GM23248 (cell line): ENCODE data around the gene TULP3. TPM values are rescaled to one million over a fixed set of nuclear protein-coding genes. Genes with fewer than 3 reads are reported as not detected.
"Not testable (repeated sequence)": the region's sequence is repeated elsewhere in the genome, so short reads cannot be mapped to it uniquely, and the experiment has no call there.

Experiments used
- DNase-seq: peaks from one replicate; pipeline ENCODE4 v3.0.0-alpha.2; 2015
- H2AFZ ChIP-seq: fragments of 200-600 bp; sonication (generic); 2 replicates; pipeline ENCODE4 v1.6.1; 2016; ENCODE audit warnings: antibody characterized with exemption
- H3F3A ChIP-seq: fragments of 200-600 bp; sonication (generic); 2 replicates; pipeline ENCODE4 v1.6.1; 2016; ENCODE audit warnings: mild to moderate bottlenecking, antibody characterized with exemption, mixed run types; ENCODE audit not compliant: insufficient read depth
- H3K27ac ChIP-seq: fragments of 200-600 bp; sonication (generic); 2 replicates; pipeline ENCODE4 v1.5.1; 2016; ENCODE audit warnings: mild to moderate bottlenecking
- H3K27me3 ChIP-seq: fragments of 200-600 bp; sonication (generic); replicated peaks from 2 replicates; pipeline ENCODE4 v1.6.1; 2016; ENCODE audit warnings: mild to moderate bottlenecking; ENCODE audit not compliant: insufficient read depth
- H3K36me3 ChIP-seq: fragments of 200-600 bp; sonication (generic); 2 replicates; pipeline ENCODE4 v1.6.1; 2016; ENCODE audit warnings: low read depth, mild to moderate bottlenecking
- H3K4me1 ChIP-seq: fragments of 200-600 bp; sonication (generic); 2 replicates; pipeline ENCODE4 v1.6.1; 2016; ENCODE audit warnings: mild to moderate bottlenecking; ENCODE audit not compliant: insufficient read depth
- H3K4me2 ChIP-seq: fragments of 200-600 bp; sonication (generic); one replicate; pipeline ENCODE4 v1.6.1; 2016; ENCODE audit warnings: mild to moderate bottlenecking; ENCODE audit not compliant: unreplicated experiment
- H3K4me3 ChIP-seq: fragments of 200-600 bp; sonication (generic); 2 replicates; pipeline ENCODE4 v1.5.1; 2016; ENCODE audit warnings: mild to moderate bottlenecking
- H3K79me2 ChIP-seq: fragments of 200-600 bp; sonication (generic); 2 replicates; pipeline ENCODE4 v1.6.1; 2016; ENCODE audit warnings: mild to moderate bottlenecking; ENCODE audit not compliant: insufficient read depth
- H3K9ac ChIP-seq: fragments of 200-600 bp; sonication (generic); 2 replicates; pipeline ENCODE4 v1.6.1; 2016; ENCODE audit warnings: mild to moderate bottlenecking
- H3K9me2 ChIP-seq: fragments of 200-600 bp; sonication (generic); 2 replicates; pipeline ENCODE4 v1.6.1; 2016; ENCODE audit warnings: mixed run types, mild to moderate bottlenecking, moderate library complexity; ENCODE audit not compliant: insufficient read depth
- H3K9me3 ChIP-seq: fragments of 200-600 bp; sonication (generic); one replicate; pipeline ENCODE4 v1.6.1; 2017; ENCODE audit warnings: low read depth
- H4K20me1 ChIP-seq: fragments of 200-600 bp; sonication (generic); 2 replicates; pipeline ENCODE4 v1.6.0; 2016; ENCODE audit not compliant: insufficient read depth
- EZH2 ChIP-seq: fragments of 200-600 bp; sonication (generic); IDR thresholded peaks from 2 replicates; pipeline ENCODE4 v1.6.1; 2018; ENCODE audit warnings: antibody characterized with exemption, mild to moderate bottlenecking; ENCODE audit not compliant: insufficient read depth, poor library complexity, severe bottlenecking
- EZH2phosphoT487 ChIP-seq: fragments of 200-600 bp; sonication (generic); IDR thresholded peaks from 2 replicates; pipeline ENCODE4 v1.6.1; 2018; ENCODE audit warnings: antibody characterized with exemption, moderate library complexity, mild to moderate bottlenecking, low read depth; ENCODE audit not compliant: insufficient read depth
- WGBS, 2 experiments: methylation state at CpG; one replicate each; pipeline ENCODE4 v1.1.6; 2015 to 2017; ENCODE audit warnings: low lambda C conversion rate in 2 of 2, low coverage in 1 of 2; ENCODE audit errors: missing lambda C conversion rate in 2 of 2; 5-methylcytosine and 5-hydroxymethylcytosine counted together
- in situ Hi-C: fragments of 300-500 bp; cut with MboI; formaldehyde crosslinking; loops from 2 replicates; pipeline ENCODE4 v1.15.0; 2020
- polyA plus RNA-seq: library from polyadenylated mRNA; unstranded; fragments of >200 nt; fragmentation: Nextera tagmentation; extraction: Ambion mirVana; gene quantifications from 2 replicates; pipeline ENCODE4 v1.2.1, GENCODE V29; 2016
- total RNA-seq: library from RNA; depleted of rRNA; stranded (reverse); fragments of >200 nt; shearing (Covaris generic); gene quantifications from 2 replicates; pipeline ENCODE4 v1.2.3, GENCODE V29; 2014

Gene TULP3
- total and polyA plus RNA-seq, 2 experiments from 2014 or later: 42.6 to 47.0 TPM

DNA sequence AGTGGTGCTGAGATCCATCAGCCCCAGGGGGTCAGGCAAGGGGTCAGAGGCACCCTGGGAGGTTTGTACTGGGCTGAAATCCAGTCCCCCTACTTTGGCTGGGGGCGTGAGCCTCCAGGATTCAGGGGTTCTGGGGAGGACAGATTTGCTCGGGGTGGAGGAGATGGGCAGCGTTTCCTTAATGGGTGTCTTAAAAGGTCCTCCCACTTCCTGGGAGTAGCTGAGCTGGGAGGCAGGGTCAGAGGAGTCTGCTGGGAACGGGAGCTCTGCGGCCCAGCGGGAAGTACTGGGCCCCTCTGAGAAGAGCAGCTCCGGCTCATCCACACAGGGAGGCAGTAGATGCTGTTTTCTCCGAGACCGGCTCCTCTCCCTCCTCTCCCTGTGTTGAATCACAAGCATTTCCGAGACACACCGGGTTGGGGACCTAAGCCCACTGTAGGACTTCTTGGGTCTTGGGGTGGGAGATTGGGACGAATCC lies 31.7 kb upstream of the TULP3 start:
- in situ Hi-C loops: no loop called here
- Histone ChIP-seq H3K4me2 (no peak overlapping the region), H3K36me3 (no peaks in the 10 kb centered on the region), H3K9me3 (no peaks in the 10 kb centered on the region), H3K4me3 (no peak overlapping the region), H3K9me2 (no peaks in the 10 kb centered on the region), H3F3A (no peaks in the 10 kb centered on the region), H3K27me3 (no peaks in the 10 kb centered on the region), H3K27ac (no peak overlapping the region), H2AFZ (no peak overlapping the region), H3K79me2 (no peaks in the 10 kb centered on the region), H3K9ac (no peak overlapping the region), H3K4me1 (no peaks in the 10 kb centered on the region), H4K20me1 (no peaks in the 10 kb centered on the region)
- DNase-seq: no peak
- TF ChIP-seq EZH2 (no peak), EZH2phosphoT487 (no peak)
- 87 to 90% methylated on average over 12 of the region's 12 CpGs for WGBS, 2 experiments

DNA sequence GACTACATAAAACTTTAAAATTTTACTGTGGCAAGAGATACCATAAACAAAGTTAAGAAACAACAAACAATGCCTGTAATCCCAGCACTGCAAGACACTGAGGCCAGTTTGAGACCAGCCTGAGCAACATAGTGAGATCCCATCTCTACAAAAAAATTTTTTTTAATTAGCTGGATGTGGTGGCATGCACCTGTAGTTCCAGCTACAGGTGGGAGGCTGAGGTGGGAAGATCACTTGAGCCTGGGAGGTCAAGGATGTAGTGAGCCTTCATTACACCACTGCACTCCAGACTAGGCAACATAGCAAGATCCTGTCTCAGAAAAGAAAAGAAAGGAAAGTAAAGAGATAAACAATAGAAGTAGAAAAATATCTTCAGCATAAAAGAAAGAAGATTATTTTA lies 30.5 kb upstream of the TULP3 start:
- TF ChIP-seq EZH2phosphoT487 (no peak), EZH2 (no peak)
- Histone ChIP-seq H3K4me3 (no peak overlapping the region), H3K79me2 (no peaks in the 10 kb centered on the region), H3K4me1 (no peaks in the 10 kb centered on the region), H3K36me3 (no peaks in the 10 kb centered on the region), H3K27me3 (no peaks in the 10 kb centered on the region), H3F3A (no peaks in the 10 kb centered on the region), H3K9me2 (no peaks in the 10 kb centered on the region), H3K27ac (no peak overlapping the region), H3K9me3 (no peaks in the 10 kb centered on the region), H3K4me2 (no peak overlapping the region), H3K9ac (no peak overlapping the region), H2AFZ (no peak overlapping the region), H4K20me1 (no peaks in the 10 kb centered on the region)
- in situ Hi-C loops: no loop called here
- DNase-seq: no peak

- H3K27ac ChIP-seq: no peak overlapping the region
These were observed 27.8 kb upstream of the TULP3 start for GRCh38 chr12:2862876-2863275.

DNA sequence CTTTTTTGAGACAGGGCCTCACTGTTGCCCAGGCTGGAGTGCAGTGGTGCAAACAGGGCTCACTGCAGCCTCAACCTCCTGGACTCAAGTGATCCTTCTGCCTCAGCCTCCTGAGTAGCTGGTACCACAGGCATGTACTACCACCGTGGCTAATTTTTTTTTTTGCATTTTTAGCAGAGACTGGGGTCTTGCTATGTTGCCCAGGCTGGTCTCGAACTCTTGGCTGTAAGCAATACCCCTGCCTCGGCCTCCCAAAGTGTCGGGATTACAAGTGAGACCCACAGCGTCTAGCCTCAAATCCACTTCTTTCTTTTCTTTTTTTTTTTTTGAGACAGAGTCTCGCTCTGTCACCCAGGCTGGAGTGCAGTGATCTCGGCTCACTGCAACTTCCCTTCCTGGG lies 27.3 kb upstream of the TULP3 start:
- H3F3A ChIP-seq, H3K4me2 ChIP-seq, H2AFZ ChIP-seq, H3K36me3 ChIP-seq, H3K27ac ChIP-seq, H3K4me3 ChIP-seq, H3K4me1 ChIP-seq, H3K9ac ChIP-seq, H3K79me2 ChIP-seq, H3K9me2 ChIP-seq, H3K27me3 ChIP-seq, H3K9me3 ChIP-seq, DNase-seq, in situ Hi-C loops, H4K20me1 ChIP-seq: not testable (repeated sequence)
- WGBS, 2 experiments: 86% methylated on average over 7 of the region's 7 CpGs

More at GRCh38 chr12:2862876-2863275, 27.8 kb upstream of the TULP3 start:
- Histone ChIP-seq H3K9me2 (no peaks in the 10 kb centered on the region), H3K36me3 (no peaks in the 10 kb centered on the region), H4K20me1 (no peaks in the 10 kb centered on the region), H2AFZ (no peak overlapping the region), H3K4me1 (no peaks in the 10 kb centered on the region), H3K9ac (no peak overlapping the region), H3K4me3 (no peak overlapping the region), H3K4me2 (no peak overlapping the region), H3K79me2 (no peaks in the 10 kb centered on the region), H3K9me3 (no peaks in the 10 kb centered on the region), H3K27me3 (no peaks in the 10 kb centered on the region), H3F3A (no peaks in the 10 kb centered on the region)
- in situ Hi-C loops: no loop called here
- WGBS, 2 experiments: 85 to 87% methylated on average over 7 of the region's 7 CpGs
- no peak for DNase-seq
- no peak for TF ChIP-seq EZH2phosphoT487
- TF ChIP-seq EZH2: no peak

DNA sequence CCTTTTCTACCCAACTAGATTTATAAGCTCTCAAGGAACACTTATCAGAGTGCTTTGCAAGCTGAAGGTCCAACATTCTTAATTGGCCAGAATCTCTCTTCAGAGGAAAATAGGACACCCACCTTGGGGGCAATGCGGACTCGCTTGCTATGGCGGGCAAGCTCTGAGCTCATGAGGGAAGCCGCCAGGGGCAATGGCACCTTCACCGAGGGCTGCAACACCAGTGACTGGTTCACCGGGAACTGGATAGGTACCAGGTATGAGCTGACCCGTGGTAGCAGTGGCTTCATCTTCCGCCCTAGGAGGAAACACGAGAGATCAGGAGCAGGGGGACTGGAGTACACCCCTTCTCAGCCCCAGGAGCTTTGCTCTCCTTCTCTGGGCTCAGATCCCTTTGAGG lies 26.5 kb upstream of the TULP3 start:
- no peaks in the 10 kb centered on the region for H3K9me2 ChIP-seq
- no peak overlapping the region for H3K4me3 ChIP-seq
- H3K36me3 ChIP-seq: no peaks in the 10 kb centered on the region
- H3K4me1 ChIP-seq: no peaks in the 10 kb centered on the region
- DNase-seq: no peak
- no peaks in the 10 kb centered on the region; the same call in 1 of the 2 replicates for H3F3A ChIP-seq
- WGBS, 2 experiments: 97 to 100% methylated on average over 9 of the region's 9 CpGs
- TF ChIP-seq EZH2: no peak
- TF ChIP-seq EZH2phosphoT487: no peak
- no peaks in the 10 kb centered on the region for H3K27me3 ChIP-seq
- no peak overlapping the region for H3K27ac ChIP-seq
- in situ Hi-C loops: no loop called here
- H2AFZ ChIP-seq: no peak overlapping the region
- no peaks in the 10 kb centered on the region for H3K9me3 ChIP-seq
- H4K20me1 ChIP-seq: no peaks in the 10 kb centered on the region
- no peak overlapping the region for H3K4me2 ChIP-seq
- no peaks in the 10 kb centered on the region for H3K79me2 ChIP-seq
- no peak overlapping the region for H3K9ac ChIP-seq

- DNase-seq: peak; percentile 49
- H2AFZ ChIP-seq, H3K27me3 ChIP-seq, H3K9me3 ChIP-seq, H3F3A ChIP-seq, H4K20me1 ChIP-seq, H3K27ac ChIP-seq, H3K9ac ChIP-seq, H3K36me3 ChIP-seq, H3K4me1 ChIP-seq, H3K4me3 ChIP-seq, H3K4me2 ChIP-seq, in situ Hi-C loops, H3K9me2 ChIP-seq: not testable (repeated sequence)
- WGBS, 2 experiments: 90% methylated on average over 9 of the region's 9 CpGs
- H3K79me2 ChIP-seq: peaks cover 20% of the 10 kb centered on the region
These were observed 21.6 kb upstream of the TULP3 start for GRCh38 chr12:2868986-2869632.
